Esophagus squamous epithelium (tissue), 5 donors: ENCODE data around the gene AP1S3. TPM values are rescaled to one million over a fixed set of nuclear protein-coding genes. Genes with fewer than 3 reads are reported as not detected.
A peak's percentile ranks its signal among the peaks of the same experiment; 100 is the strongest.

Experiments used
- DNase-seq: peaks from one replicate; lab custom pipeline; 2025; lab: John Stamatoyannopoulos, UW
- H3K27ac ChIP-seq, 4 donors: fragments of 200-600 bp; sonication (generic); one replicate each; pipeline ENCODE4 v1.5.1; 2016 to 2019; ENCODE audit warnings: mild to moderate bottlenecking in 1 of 4
- H3K27me3 ChIP-seq, 4 donors: fragments of 200-600 bp; sonication (generic); 1 replicate in 3 of 4; 2 replicates in 1 of 4; pipeline versions ENCODE4 v1.5.1 to v1.6.0; 2017 to 2021; ENCODE audit warnings: antibody characterized with exemption in 1 of 4
- H3K36me3 ChIP-seq, 3 donors: fragments of 200-600 bp; sonication (generic); one replicate each; pipeline ENCODE4 v1.5.1; 2016 to 2019
- H3K4me1 ChIP-seq, 3 donors: fragments of 200-600 bp; sonication (generic); one replicate each; pipeline ENCODE4 v1.5.1; 2017 to 2019
- H3K4me3 ChIP-seq, 4 donors: fragments of 200-600 bp; sonication (generic); 1 replicate in 3 of 4; 2 replicates in 1 of 4; pipeline ENCODE4 v1.5.1; 2016 to 2019; ENCODE audit warnings: mild to moderate bottlenecking in 2 of 4, moderate library complexity in 1 of 4
- H3K9me3 ChIP-seq, 3 donors: fragments of 200-600 bp; sonication (generic); one replicate each; pipeline ENCODE4 v1.5.1; 2016 to 2019
- POLR2A ChIP-seq, 4 donors: fragments of 450-650 bp; IDR thresholded peaks; one replicate each; pipeline ENCODE4 v1.6.1; 2017; ENCODE audit warnings: antibody characterized with exemption in 4 of 4, mild to moderate bottlenecking in 4 of 4, moderate library complexity in 3 of 4
- WGBS, 2 donors: methylation state at CpG; one replicate each; pipeline ENCODE4 v1.1.5; 2018; 5-methylcytosine and 5-hydroxymethylcytosine counted together
- intact Hi-C: fragments of 100-400 bp; cut with DNase I; formaldehyde crosslinking; loops from one replicate; pipeline ENCODE4 v1.15.0; 2022
- total RNA-seq, 4 donors: library from RNA; depleted of rRNA; stranded (reverse); fragments of >200 nt; gene quantifications; one replicate each; pipeline ENCODE4 v1.1.0, GENCODE V29; 2016
- TF ChIP-seq, protein P1 (sequence below), 6 experiments: fragments of 450-650 bp in 4 of 6; fragments of 200-600 bp in 2 of 6; sonication (generic) in 2 of 6; IDR thresholded peaks; one replicate each; pipeline ENCODE4 v1.5.1; 2016 to 2019; ENCODE audit warnings: antibody characterized with exemption in 6 of 6, mild to moderate bottlenecking in 4 of 6, moderate library complexity in 4 of 6
- donor health status: DM: yes; HTN: yes; CAD: no.

AP1S3 gene
- total RNA-seq, 4 donors from 2014 or later: 11.3 to 27.4 (median 15.6) TPM

DNA sequence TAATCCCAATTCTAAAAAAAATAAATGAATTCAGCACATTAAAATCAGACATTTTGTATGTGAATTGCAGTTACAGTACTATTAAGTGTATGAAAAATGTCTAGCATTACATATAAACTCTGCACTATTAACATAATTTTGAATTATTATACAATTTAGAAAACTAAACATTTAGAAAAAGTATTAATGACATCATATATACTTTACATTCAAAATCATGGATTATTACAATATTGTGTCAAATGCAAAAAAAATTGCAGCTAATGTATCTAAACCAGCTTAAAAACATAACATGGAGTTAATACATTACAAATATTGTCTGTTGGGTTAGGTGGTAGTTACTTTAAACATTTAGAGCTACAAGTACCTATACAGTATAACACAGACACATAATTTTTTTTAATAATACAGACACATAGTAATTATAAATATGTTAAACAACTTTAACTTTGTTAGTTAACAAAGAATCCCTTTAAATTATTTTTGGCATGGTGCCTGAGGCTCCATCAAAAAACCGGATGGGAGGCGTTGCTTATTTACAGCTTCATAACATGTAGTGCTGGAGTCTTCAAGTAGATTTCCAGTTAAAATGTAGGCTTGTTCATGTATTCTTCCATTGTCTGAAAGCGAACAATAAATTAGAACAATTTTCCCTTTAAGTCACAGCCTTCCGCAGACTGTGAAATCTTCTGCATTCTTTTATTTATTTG lies 79.1 kb downstream of the AP1S3 start:
- Histone ChIP-seq H3K4me1 (peaks cover 0 to 37% (median 23%) of the 10 kb centered on the region in 3 donors), H3K4me3 (no peak overlapping the region), H3K9me3 (no peaks in the 10 kb centered on the region), H3K27ac (peak overlapping the region in 3 of 4 donors; percentile 20 to 82 (median 42)), H3K36me3 (no peaks in the 10 kb centered on the region), H3K27me3 (no peaks in the 10 kb centered on the region)
- no peak for TF ChIP-seq POLR2A (IDR thresholded peaks at IDR 0.05)
- intact Hi-C loops: no loop called here
- DNase-seq: no peak
- 51 to 59% methylated on average over 4 of the region's 4 CpGs for WGBS, 2 donors

DNA sequence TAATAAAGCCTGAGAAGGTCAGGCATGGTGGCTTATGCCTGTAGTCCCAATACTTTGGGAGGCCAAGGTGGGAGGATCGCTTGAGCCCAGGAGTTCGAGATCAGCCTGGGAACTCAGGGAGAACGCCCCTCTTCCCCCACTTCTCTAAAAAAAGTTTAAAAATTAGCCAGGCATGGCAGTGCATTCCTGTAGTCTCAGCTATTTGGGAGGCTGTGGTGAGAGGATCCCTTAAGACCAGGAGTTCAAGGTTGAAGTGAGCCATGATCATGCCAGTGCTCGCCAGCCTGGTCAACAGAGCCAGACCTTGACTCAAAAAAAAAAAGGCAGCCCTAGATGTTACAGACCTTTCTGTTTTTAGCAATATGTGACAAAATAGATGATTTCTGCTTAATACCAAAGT lies 83.4 kb downstream of the AP1S3 start:
- H3K4me1 ChIP-seq: peaks cover 0 to 6% (median 4%) of the 10 kb centered on the region in 3 donors
- no peaks in the 10 kb centered on the region for H3K27me3 ChIP-seq
- no peak overlapping the region for H3K4me3 ChIP-seq
- DNase-seq: no peak
- no peaks in the 10 kb centered on the region for H3K9me3 ChIP-seq
- WGBS, 2 donors: 81 to 94% methylated on average over 4 of the region's 4 CpGs
- intact Hi-C loops: no loop called here
- no peak overlapping the region for H3K27ac ChIP-seq
- TF ChIP-seq POLR2A (IDR thresholded peaks at IDR 0.05): no peak
- TF ChIP-seq, protein P1, sequence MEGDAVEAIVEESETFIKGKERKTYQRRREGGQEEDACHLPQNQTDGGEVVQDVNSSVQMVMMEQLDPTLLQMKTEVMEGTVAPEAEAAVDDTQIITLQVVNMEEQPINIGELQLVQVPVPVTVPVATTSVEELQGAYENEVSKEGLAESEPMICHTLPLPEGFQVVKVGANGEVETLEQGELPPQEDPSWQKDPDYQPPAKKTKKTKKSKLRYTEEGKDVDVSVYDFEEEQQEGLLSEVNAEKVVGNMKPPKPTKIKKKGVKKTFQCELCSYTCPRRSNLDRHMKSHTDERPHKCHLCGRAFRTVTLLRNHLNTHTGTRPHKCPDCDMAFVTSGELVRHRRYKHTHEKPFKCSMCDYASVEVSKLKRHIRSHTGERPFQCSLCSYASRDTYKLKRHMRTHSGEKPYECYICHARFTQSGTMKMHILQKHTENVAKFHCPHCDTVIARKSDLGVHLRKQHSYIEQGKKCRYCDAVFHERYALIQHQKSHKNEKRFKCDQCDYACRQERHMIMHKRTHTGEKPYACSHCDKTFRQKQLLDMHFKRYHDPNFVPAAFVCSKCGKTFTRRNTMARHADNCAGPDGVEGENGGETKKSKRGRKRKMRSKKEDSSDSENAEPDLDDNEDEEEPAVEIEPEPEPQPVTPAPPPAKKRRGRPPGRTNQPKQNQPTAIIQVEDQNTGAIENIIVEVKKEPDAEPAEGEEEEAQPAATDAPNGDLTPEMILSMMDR (IDR thresholded peaks at IDR 0.05): no peak
- no peaks in the 10 kb centered on the region for H3K36me3 ChIP-seq

DNA sequence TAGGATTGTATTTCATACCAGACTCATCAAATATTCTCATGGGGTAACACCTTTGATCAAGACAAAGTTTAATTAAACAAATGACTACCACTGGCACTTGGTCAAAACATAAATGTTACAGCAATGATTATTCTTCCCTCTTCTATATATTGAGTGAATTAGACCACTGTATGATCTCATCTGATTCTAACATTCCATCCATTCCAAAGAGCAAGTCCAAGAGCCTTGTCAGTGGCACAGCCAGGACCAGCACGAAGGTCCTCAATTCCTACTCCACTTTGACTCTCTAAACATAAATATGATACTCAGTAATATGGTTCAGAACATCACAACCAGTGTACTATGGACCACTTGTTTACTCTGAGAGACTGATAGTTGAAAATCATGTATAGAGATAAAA lies 86.4 kb downstream of the AP1S3 start:
- 72 to 78% methylated on average over 1 of the region's 1 CpG for WGBS, 2 donors
- no peak for TF ChIP-seq POLR2A (IDR thresholded peaks at IDR 0.05)
- TF ChIP-seq, protein P1 (IDR thresholded peaks at IDR 0.05): no peak
- no peak overlapping the region for H3K27ac ChIP-seq
- H3K4me3 ChIP-seq: no peak overlapping the region
- intact Hi-C loops: no loop called here
- no peaks in the 10 kb centered on the region for H3K27me3 ChIP-seq
- H3K9me3 ChIP-seq: no peaks in the 10 kb centered on the region
- H3K4me1 ChIP-seq: peaks cover 0 to 10% (median 0%) of the 10 kb centered on the region in 3 donors
- DNase-seq: no peak
- no peaks in the 10 kb centered on the region for H3K36me3 ChIP-seq

DNA sequence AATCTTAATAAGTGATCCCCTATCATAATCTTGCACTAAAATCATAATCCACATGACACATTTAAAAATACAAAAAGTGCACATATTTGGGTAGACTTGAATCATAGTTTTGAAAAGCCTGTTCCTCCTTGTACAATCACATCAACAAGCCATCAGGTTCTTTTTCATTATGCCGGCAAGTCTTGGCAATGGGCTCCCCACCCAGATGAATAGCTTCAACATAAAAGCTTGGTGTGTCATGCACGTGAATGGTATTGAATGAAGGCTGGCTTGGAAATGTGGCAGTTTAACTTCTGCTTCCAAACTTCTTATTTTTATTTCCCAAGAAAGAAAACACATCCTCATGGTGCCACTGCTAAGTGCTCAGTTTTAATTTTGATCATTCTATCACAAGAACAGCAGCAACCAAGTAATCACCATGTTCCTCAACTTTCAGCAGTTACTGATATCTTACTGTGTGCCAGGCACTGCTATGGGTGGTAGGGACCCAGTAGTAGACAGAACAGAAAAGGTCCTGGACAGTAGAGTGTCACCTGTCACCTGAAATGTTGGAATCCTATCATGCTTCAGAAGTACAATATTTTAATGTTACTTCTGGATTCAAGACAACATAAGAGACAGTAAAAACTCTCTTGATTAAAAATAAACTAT lies 89.9 kb downstream of the AP1S3 start:
- intact Hi-C loops: no loop called here
- Histone ChIP-seq H3K27me3 (no peaks in the 10 kb centered on the region), H3K9me3 (no peaks in the 10 kb centered on the region), H3K4me1 (peaks cover 0 to 10% (median 0%) of the 10 kb centered on the region in 3 donors), H3K36me3 (no peaks in the 10 kb centered on the region), H3K4me3 (no peak overlapping the region), H3K27ac (no peak overlapping the region)
- TF ChIP-seq POLR2A (IDR thresholded peaks at IDR 0.05): no peak
- no peak for DNase-seq
- 18 to 33% methylated on average over 2 of the region's 2 CpGs for WGBS, 2 donors

DNA sequence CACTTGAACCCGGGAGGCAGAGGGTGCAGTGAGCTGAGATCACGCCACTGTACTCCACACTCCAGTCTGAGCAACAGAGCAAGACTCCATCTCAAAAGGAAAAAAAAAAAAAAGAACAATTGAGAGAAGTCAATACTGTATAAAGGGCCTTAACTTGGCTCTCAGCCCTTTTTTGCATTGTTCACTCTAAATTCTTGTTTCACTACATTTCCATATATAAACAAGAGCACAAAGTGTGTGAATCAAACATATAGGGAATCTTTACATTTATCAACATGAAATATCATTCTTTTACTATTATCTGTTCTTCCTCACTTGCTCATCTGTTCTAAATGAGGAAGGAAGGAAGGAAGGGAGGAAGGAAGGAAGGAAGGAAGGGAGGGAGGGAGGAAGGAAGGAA lies 90.8 kb downstream of the AP1S3 start:
- no peak for DNase-seq
- intact Hi-C loops: no loop called here
- no peaks in the 10 kb centered on the region for H3K9me3 ChIP-seq
- no peak for TF ChIP-seq POLR2A (IDR thresholded peaks at IDR 0.05)
- TF ChIP-seq, protein P1 (IDR thresholded peaks at IDR 0.05): no peak
- no peak overlapping the region for H3K27ac ChIP-seq
- peaks cover 0 to 10% (median 0%) of the 10 kb centered on the region in 3 donors for H3K4me1 ChIP-seq
- no peak overlapping the region for H3K4me3 ChIP-seq
- WGBS, 2 donors: 80 to 90% methylated on average over 2 of the region's 2 CpGs
- no peaks in the 10 kb centered on the region for H3K27me3 ChIP-seq
- H3K36me3 ChIP-seq: no peaks in the 10 kb centered on the region

DNA sequence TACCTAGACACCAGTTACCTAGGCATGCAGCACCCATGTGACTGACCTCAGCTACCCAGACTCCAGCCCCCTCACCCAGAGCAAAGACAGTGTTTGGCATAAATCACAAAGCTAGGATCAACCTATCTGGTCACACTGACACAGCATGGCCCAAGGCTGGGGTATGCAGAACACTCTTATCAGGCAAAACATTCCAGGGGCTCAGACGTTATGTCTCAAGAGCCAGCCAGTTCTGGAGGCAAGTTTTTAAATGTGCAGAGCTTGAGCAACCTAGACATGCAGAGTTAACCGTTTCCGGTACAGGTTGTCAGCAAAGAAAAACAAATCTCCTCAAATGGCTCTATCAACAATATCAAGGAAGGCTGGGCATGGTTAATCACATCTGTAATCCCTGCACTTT lies 92.8 kb downstream of the AP1S3 start:
- intact Hi-C loops: no loop called here
- H3K9me3 ChIP-seq: no peaks in the 10 kb centered on the region
- no peak overlapping the region for H3K27ac ChIP-seq
- H3K27me3 ChIP-seq: no peaks in the 10 kb centered on the region
- peaks cover 0 to 10% (median 0%) of the 10 kb centered on the region in 3 donors for H3K4me1 ChIP-seq
- DNase-seq: no peak
- TF ChIP-seq, protein P1 (IDR thresholded peaks at IDR 0.05): no peak
- no peak for TF ChIP-seq POLR2A (IDR thresholded peaks at IDR 0.05)
- H3K36me3 ChIP-seq: no peaks in the 10 kb centered on the region
- no peak overlapping the region for H3K4me3 ChIP-seq
- WGBS, 2 donors: 75 to 83% methylated on average over 3 of the region's 3 CpGs
